ENCODE results near the gene MYO7B. TPM values are rescaled to one million over a fixed set of nuclear protein-coding genes. Genes with fewer than 3 reads are reported as not detected.

The MYO7B gene
- total RNA-seq, 2 experiments from 2014 or later: 3.3 TPM; not detected in 1

DNA sequence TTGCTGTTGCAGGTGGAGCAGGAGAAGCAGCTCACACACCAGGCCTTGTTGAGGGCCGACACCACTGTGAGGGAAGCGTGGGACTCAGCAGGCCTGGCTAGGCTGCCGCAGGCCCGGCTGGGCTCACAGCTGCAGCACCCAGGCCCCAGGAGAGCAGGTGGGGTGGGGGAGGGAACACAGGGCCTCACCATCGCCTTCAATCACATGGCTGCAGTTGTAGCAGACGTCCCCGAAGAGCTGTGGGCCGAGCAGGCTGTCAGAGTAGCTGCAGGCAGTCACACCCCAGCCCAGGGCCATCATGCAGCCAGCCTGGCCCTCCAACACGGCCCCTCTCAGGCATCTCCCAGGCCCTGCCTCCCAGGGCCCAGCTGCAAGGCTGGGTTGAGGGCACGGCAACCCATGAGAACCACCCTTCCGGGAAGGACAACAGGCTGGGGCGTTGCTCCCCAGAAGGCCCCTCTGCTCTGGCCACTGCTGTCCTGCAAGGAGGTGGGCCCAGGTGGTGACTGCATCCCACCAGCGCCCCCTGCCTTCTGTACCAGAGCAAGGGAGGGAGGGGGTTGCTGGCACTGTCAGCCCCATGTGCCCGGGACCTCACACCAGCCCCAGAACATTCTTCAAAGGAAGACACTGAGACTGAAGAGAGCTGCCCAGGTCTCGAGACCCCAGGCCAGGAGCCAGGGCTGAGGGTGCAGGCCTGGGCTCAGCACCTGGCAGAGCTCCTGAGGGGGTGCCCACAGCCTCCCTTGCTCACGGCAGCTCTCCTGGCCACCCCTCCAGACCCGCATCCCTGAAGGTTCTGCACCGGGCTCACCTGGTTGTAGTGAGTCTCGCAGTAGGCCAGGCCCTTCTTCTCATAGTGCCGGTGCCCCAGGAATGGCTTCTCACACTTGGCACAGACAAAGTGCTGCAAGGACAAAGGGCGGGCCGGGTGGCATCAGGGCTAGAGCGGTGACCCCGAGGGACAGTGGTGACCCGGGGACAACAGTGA lies 104.9 kb downstream of the MYO7B start:
- ChIA-PET CTCF (ENCODE audit: unreplicated experiment) (interaction anchor here (0.6 to 2.4 kb wide), 7 partner anchors 20 to 341 kb away, joined by 3 to 18 read pairs (median 4); no protein-coding TSS in a partner anchor), POLR2A (interaction anchor here (0.6 to 2.1 kb wide), 10 partner anchors 11 to 244 kb away, joined by 3 to 8 read pairs (median 3); no protein-coding TSS in a partner anchor)
- no TSS peak for BruUV-seq (replicated peaks)
- Histone ChIP-seq H2AFZ (ENCODE audit: low read length) (peak overlapping the region; percentile 62), H4K20me1 (ENCODE audit: insufficient read depth, low read length) (no peaks in the 10 kb centered on the region), H3K4me3 (ENCODE audit: low read depth, low read length, poor library complexity, severe bottlenecking) (no peak overlapping the region), H3K9me3 (ENCODE audit: low read length) (no peaks in the 10 kb centered on the region), H3K36me3 (ENCODE audit: insufficient read depth, low read length) (no peaks in the 10 kb centered on the region), H3K27ac (ENCODE audit: low read depth, low read length, poor library complexity, severe bottlenecking) (no peak overlapping the region), H3K79me2 (ENCODE audit: insufficient read depth, low read depth, low read length) (no peaks in the 10 kb centered on the region), H3K4me2 (ENCODE audit: low read length) (peak overlapping the region; percentile 19; the same call in 1 of the 2 replicates), H3K9me2 (ENCODE audit: insufficient read depth, low read length) (no peaks in the 10 kb centered on the region), H3K4me1 (ENCODE audit: insufficient read depth, low read length, poor library complexity, severe bottlenecking) (peaks cover 11% of the 10 kb centered on the region)
- TF ChIP-seq EZH2phosphoT487 (IDR thresholded peaks at IDR 0.05; ENCODE audit: borderline replicate concordance, low read depth, low read length): no peak
- TF ChIP-seq, protein P1, sequence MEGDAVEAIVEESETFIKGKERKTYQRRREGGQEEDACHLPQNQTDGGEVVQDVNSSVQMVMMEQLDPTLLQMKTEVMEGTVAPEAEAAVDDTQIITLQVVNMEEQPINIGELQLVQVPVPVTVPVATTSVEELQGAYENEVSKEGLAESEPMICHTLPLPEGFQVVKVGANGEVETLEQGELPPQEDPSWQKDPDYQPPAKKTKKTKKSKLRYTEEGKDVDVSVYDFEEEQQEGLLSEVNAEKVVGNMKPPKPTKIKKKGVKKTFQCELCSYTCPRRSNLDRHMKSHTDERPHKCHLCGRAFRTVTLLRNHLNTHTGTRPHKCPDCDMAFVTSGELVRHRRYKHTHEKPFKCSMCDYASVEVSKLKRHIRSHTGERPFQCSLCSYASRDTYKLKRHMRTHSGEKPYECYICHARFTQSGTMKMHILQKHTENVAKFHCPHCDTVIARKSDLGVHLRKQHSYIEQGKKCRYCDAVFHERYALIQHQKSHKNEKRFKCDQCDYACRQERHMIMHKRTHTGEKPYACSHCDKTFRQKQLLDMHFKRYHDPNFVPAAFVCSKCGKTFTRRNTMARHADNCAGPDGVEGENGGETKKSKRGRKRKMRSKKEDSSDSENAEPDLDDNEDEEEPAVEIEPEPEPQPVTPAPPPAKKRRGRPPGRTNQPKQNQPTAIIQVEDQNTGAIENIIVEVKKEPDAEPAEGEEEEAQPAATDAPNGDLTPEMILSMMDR (conservative IDR thresholded peaks at IDR 0.05; ENCODE audit: low read length): peak; percentile 64
- intact Hi-C loops (cut with micrococcal nuclease; ENCODE audit: unreplicated experiment): loop anchor here (1.0 kb wide), 1 partner anchor 49 kb away; no protein-coding TSS in a partner anchor
- DNase-seq (ENCODE audit: low spot score): peak; percentile 79

DNA sequence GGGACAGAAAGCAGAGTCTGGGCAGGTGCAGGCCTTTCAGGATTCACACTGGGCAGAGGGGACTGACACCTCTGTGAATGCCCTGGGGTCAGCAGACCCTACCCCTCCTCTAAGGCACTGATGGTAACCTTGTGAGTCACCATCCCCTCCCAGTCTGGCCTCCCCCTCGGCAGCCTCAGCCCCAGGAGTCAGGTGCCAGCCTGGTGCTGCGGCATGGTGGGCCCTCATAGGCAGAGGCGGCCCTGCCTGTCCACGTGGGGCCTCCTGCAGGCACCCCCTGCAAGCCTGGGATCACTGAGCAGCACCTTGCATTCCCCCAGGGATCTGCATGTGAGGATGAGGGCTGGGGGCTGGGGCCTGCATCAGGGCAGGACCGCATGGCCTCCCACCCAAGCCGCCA lies 105.7 kb downstream of the MYO7B start:
- no peaks in the 10 kb centered on the region for H3K36me3 ChIP-seq (ENCODE audit: insufficient read depth, low read length)
- no peaks in the 10 kb centered on the region for H3K9me2 ChIP-seq (ENCODE audit: insufficient read depth, low read length)
- BruUV-seq (replicated peaks): no TSS peak
- H3K4me2 ChIP-seq (ENCODE audit: low read length): no peak overlapping the region
- no peak for DNase-seq (ENCODE audit: low spot score)
- ChIA-PET CTCF (ENCODE audit: unreplicated experiment) (interaction anchor here (1.5 to 1.6 kb wide), 2 partner anchors 21 to 50 kb away, joined by 6 to 8 read pairs; no protein-coding TSS in a partner anchor), POLR2A (interaction anchor here (1.7 to 2.1 kb wide), 2 partner anchors 50 to 66 kb away, joined by 5 to 8 read pairs; no protein-coding TSS in a partner anchor)
- no peaks in the 10 kb centered on the region for H4K20me1 ChIP-seq (ENCODE audit: insufficient read depth, low read length)
- peaks cover 11% of the 10 kb centered on the region for H3K4me1 ChIP-seq (ENCODE audit: insufficient read depth, low read length, poor library complexity, severe bottlenecking)
- TF ChIP-seq EZH2phosphoT487 (IDR thresholded peaks at IDR 0.05; ENCODE audit: borderline replicate concordance, low read depth, low read length): no peak
- TF ChIP-seq, protein P1 (conservative IDR thresholded peaks at IDR 0.05; ENCODE audit: low read length): no peak
- no peak overlapping the region for H3K4me3 ChIP-seq (ENCODE audit: low read depth, low read length, poor library complexity, severe bottlenecking)
- intact Hi-C loops (cut with micrococcal nuclease; ENCODE audit: unreplicated experiment): no loop called here
- no peak overlapping the region for H2AFZ ChIP-seq (ENCODE audit: low read length)
- no peaks in the 10 kb centered on the region for H3K9me3 ChIP-seq (ENCODE audit: low read length)
- no peak overlapping the region for H3K27ac ChIP-seq (ENCODE audit: low read depth, low read length, poor library complexity, severe bottlenecking)
- no peaks in the 10 kb centered on the region for H3K79me2 ChIP-seq (ENCODE audit: insufficient read depth, low read depth, low read length)
